ENCODE data around the gene C11orf52. TPM values are rescaled to one million over a fixed set of nuclear protein-coding genes. Genes with fewer than 3 reads are reported as not detected.

The C11orf52 gene
- total and polyA plus RNA-seq, 2 of the 8 experiments (the other 6 are each of a cell fraction or from before 2014, with no cell fraction given) = 1.7 to 2.7 TPM

GRCh38 chr11:111917312-111917711 lies 1.4 kb upstream of the C11orf52 start:
- no peak overlapping the region for H2BK15ac ChIP-seq (ENCODE audit: low read length)
- TF ChIP-seq RFX5 (IDR thresholded peaks at IDR 0.05; ENCODE audit: borderline replicate concordance, low read depth, low read length) = no peak
- TF ChIP-seq GTF2F1 (IDR thresholded peaks at IDR 0.05; ENCODE audit: borderline replicate concordance, low read depth, low read length) = no peak
- TF ChIP-seq CBX8 (IDR thresholded peaks at IDR 0.05; ENCODE audit: borderline replicate concordance, low read depth, low read length) = no peak
- no peak for TF ChIP-seq BACH1 (IDR thresholded peaks at IDR 0.05; ENCODE audit: low read length)
- TF ChIP-seq PHF8 (conservative IDR thresholded peaks at IDR 0.05; ENCODE audit: low read depth, low read length) = no peak
- TF ChIP-seq SIN3A (conservative IDR thresholded peaks at IDR 0.05 in 1 of 2, IDR thresholded peaks at IDR 0.05 in 1 of 2; ENCODE audit: low read depth in 1 of 2, low read length in 2 of 2) = no peak
- TF ChIP-seq TAF7 (optimal IDR thresholded peaks at IDR 0.05; ENCODE audit: borderline replicate concordance, low read depth, low read length) = no peak
- TF ChIP-seq TAF1 (IDR thresholded peaks at IDR 0.05; ENCODE audit: low read depth, low read length) = no peak
- H3K4me1 ChIP-seq (replicated peaks in 1 of 4; ENCODE audit: control insufficient read depth in 3 of 4, insufficient read depth in 4 of 4, low read length in 3 of 4) = peaks cover 0 to 10% (median 6%) of the 10 kb centered on the region in 4 experiments; a peak in 5 of 7 replicates
- H3K4me2 ChIP-seq (ENCODE audit: insufficient read depth in 1 of 2, low read depth in 2 of 2, low read length in 2 of 2) = no peak overlapping the region
- H3K4me3 ChIP-seq (ENCODE audit: extremely low read depth in 1 of 4, insufficient read depth in 2 of 4, low read depth in 3 of 4, low read length in 4 of 4) = no peak overlapping the region
- H3K27me3 ChIP-seq (replicated peaks in 1 of 4; ENCODE audit: control insufficient read depth in 3 of 4, extremely low read depth in 1 of 4, insufficient read depth in 3 of 4, low read length in 3 of 4) = no peaks in the 10 kb centered on the region
- WGBS, 2 experiments (ENCODE audit: extremely low coverage in 1 of 2, insufficient coverage in 1 of 2, insufficient read length in 1 of 2, insufficient replicate concordance in 2 of 2, low coverage in 1 of 2, low lambda C conversion rate in 2 of 2, missing lambda C conversion rate in 1 of 2) = 92% methylated on average over 2 of the region's 2 CpGs; no CpG with 5 or more reads in 1 of the 2 experiments
- H3K23ac ChIP-seq (ENCODE audit: insufficient read length) = no peak overlapping the region
- no peaks in the 10 kb centered on the region for H3K9me3 ChIP-seq (ENCODE audit: insufficient read depth in 2 of 2, low read depth in 1 of 2, low read length in 1 of 2)
- H3K14ac ChIP-seq (ENCODE audit: insufficient read length) = no peak overlapping the region
- POLR2A ChIA-PET (ENCODE audit: partially characterized antibody) = no interaction called here
- no peak overlapping the region for H3K56ac ChIP-seq (replicated peaks; ENCODE audit: insufficient read length, low read depth, low read length)
- no peak overlapping the region; the same call in 1 of the 2 replicates for H4K8ac ChIP-seq (ENCODE audit: extremely low read depth, insufficient read depth, low read length)
- H3K36me3 ChIP-seq (ENCODE audit: control insufficient read depth in 2 of 4, insufficient read depth in 4 of 4, low read length in 3 of 4) = no peaks in the 10 kb centered on the region
- no peak overlapping the region for H3K18ac ChIP-seq (ENCODE audit: extremely low read depth, low read length)
- DNase-seq (ENCODE audit: low read depth in 1 of 2, low spot score in 2 of 2) = no peak
- no peak overlapping the region for H2AK5ac ChIP-seq (ENCODE audit: low read depth, low read length)
- H2BK12ac ChIP-seq (ENCODE audit: low read depth, low read length) = no peak overlapping the region
- no peaks in the 10 kb centered on the region for H3K79me1 ChIP-seq (ENCODE audit: low read depth, low read length)
- peaks cover 4% of the 10 kb centered on the region; the same call in 1 of the 2 replicates for H3K23me2 ChIP-seq (ENCODE audit: low read depth, low read length)
- H3K27ac ChIP-seq (ENCODE audit: low read depth, low read length) = no peak overlapping the region
- H4K5ac ChIP-seq (ENCODE audit: insufficient read length, low read depth, low read length) = no peak overlapping the region
- H2AFZ ChIP-seq (ENCODE audit: low read length) = no peak overlapping the region
- FAIRE-seq = no peak
- H3K9ac ChIP-seq (replicated peaks in 1 of 4; ENCODE audit: extremely low read depth in 1 of 4, low read depth in 3 of 4, low read length in 3 of 4) = no peak overlapping the region
- H2BK5ac ChIP-seq (ENCODE audit: low read depth, low read length) = no peak overlapping the region
- CTCF ChIA-PET (ENCODE audit: partially characterized antibody) = interaction anchor here (1.0 kb wide), 1 partner anchor 10 kb away, joined by 5 read pairs; no protein-coding TSS in a partner anchor
- 0 out of 2 replicates have a peak overlapping the region, but pooled peaks have one; percentile 15 for H2BK20ac ChIP-seq (ENCODE audit: low read length)
- no peak overlapping the region for H2BK120ac ChIP-seq (replicated peaks; ENCODE audit: low read depth, low read length)
- H4K20me1 ChIP-seq (replicated peaks in 1 of 2; ENCODE audit: control insufficient read depth in 1 of 2, insufficient read depth in 2 of 2, low read length in 2 of 2) = no peaks in the 10 kb centered on the region
- H3K79me2 ChIP-seq (ENCODE audit: control insufficient read depth in 1 of 2, insufficient read depth in 2 of 2, low read length in 2 of 2) = no peaks in the 10 kb centered on the region
- no peak overlapping the region for H4K91ac ChIP-seq (replicated peaks; ENCODE audit: insufficient read length, low read length)
- no peak overlapping the region for H3K4ac ChIP-seq (replicated peaks; ENCODE audit: insufficient read length, low read depth, low read length)
